HG02759 (cell line): ENCODE measurements around the gene DCAF11.
A peak's percentile ranks its signal among the peaks of the same experiment; 100 is the strongest.

Experiments
- ATAC-seq: cut with Tn5 transposase; IDR thresholded peaks from one replicate; pipeline ENCODE4 v1.9.1; 2021; ENCODE audit warnings: mild to moderate bottlenecking, moderate library complexity; ENCODE audit not compliant: unreplicated experiment

DCAF11 gene

DNA sequence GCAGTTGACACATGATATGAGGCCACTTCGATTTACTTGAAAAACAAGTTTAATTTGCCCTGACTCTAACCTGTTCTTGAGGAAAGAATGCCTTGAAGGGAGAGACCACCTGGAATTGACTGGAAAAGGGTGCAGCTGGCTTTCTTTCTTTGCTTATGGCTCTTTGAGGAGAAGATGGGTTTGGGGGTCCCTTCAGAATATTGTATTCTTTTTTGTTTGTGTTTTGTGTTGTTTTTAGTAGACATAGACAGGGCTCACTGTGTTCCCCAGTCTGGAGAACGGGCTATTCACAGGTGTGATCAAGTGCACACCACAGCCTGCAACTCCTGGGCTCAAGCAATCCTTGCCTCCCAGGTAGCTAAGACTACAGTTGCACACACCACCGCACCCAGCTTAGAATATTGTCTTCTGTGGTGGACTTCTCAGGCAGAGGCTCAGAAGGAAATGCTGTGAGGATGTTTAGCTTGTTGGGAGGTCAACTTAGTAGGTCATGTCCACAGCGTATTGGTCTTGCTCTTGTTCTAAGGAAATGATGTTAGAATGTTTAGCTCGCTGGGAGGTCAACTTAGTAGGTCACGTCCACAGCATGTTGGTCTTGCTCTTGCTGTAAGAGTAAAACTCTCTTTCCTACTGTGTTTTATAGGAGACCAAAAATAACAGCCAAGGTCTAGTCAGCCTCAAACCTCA is 1.7 kb downstream of the DCAF11 start:
- no peak for ATAC-seq

GRCh38 chr14:24117179-24117578 is 2.6 kb downstream of the DCAF11 start:
- ATAC-seq = no peak

DNA sequence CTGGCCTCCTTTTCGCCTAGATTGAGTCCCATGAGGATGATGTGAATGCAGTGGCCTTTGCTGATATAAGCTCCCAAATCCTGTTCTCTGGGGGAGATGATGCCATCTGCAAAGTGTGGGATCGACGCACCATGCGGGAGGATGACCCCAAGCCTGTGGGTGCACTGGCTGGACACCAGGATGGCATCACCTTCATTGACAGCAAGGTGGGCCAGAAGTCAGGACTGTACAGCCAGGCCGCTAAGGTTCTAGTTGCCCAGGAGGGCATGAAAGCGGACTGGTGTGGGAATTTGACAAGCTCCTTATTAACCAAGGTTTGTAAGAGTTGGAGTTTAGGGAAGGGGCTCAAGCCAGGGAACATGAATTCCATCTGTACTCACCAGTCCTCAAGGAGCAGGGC is 5.1 kb downstream of the DCAF11 start:
- ATAC-seq = no peak

DNA sequence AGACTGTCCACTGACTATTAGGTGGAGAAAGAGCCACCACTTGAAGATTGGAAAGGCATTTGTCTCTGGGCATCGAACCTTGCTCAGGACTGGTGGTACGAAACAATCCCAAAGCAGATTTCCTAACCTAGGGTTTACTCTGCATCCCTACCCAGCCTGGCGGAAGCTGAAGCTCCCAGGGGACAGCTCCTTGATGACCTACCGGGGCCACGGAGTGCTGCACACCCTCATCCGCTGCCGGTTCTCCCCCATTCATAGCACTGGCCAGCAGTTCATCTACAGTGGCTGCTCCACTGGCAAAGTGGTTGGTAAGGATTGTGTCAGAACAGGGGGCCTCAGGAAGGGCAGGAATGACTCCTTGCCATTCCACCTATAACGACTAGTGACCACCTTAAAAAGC is 6.6 kb downstream of the DCAF11 start:
- no peak for ATAC-seq

- ATAC-seq = no peak
Measured at GRCh38 chr14:24122416-24122815, 7.8 kb downstream of the DCAF11 start.

DNA sequence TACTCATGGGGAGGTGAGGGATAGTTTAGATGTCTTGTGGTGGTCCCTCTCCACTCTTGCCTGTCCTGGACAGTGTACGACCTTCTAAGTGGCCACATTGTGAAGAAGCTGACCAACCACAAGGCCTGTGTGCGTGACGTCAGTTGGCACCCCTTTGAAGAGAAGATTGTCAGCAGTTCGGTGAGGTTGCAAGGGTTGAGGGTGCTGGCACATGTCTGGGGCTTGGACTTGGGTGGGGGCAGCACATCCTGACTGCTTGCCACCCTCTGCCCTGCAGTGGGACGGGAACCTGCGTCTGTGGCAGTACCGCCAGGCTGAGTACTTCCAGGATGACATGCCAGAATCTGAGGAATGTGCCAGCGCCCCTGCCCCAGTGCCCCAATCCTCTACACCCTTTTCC is 8.3 kb downstream of the DCAF11 start:
- ATAC-seq = no peak

DNA sequence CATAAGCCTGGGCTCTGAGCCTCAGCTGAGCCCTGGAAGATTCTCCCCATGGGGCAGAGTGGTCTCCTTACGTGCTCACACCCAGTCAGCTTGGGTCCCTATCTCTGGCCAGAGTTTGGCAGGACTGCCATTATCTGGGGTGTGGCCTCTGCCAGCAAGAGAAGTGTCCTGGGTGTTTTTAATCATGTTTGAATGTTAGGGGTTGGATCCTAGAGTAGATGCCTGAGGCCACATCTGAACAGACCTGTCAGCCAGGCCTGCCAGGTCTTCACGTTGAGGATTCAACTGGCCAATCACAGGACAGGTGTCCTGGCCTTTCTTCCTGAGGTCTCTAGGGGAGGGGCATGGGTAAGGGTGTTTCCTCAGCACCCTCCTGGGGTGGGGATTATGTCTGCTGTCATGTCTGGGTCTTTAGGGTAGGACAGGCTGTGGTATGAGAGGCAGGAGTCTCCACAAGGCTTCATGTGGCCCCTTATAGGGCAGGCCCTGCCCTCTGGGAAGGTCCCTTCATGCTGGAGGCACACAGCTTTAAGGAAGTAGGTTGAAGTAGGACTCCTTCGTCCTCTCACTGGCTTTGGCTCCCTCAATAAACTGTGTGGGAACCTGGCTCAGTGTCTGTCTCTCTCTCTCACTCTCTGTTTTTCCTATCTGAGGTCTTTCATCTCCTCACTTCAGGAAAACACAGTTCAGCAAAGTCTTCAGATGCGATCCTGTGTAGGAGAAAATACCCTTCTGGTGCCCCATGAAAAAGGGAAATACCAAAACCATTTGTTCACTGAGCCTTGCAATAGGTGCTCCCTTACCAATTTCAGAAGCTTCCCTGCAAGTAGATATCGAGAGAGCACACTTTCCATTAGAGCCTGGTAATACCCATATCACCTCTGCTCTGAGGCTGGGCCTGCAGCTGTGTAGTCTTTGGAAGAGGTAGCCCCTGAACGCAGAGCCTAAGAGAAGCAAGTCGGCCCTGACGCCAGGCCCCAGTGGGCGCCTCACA is 9.1 kb downstream of the DCAF11 start:
- peak; percentile 78 for ATAC-seq

GRCh38 chr14:24126939-24127338 is 12.4 kb downstream of the DCAF11 start:
- ATAC-seq = no peak

DNA sequence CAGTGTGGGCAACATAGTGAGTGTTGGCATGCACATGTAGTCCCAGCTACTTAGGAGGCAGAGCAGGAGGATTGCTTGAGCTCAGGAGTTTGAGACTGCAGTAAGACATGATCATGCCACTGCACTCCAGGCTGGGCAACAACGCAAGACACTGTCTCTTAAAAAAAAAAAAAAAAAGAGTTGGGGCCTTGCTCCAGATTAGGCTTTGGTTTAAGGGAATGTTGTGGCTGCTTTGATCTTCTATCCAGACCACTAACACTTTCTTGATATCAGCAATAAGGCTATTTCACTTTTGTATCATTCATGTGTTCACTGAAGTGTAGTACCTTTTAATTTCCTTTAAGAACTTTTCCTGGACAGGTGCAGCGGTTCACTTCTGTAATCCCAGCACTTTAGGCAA is 13.1 kb downstream of the DCAF11 start:
- ATAC-seq = no peak

GRCh38 chr14:24129410-24129998 is 14.9 kb downstream of the DCAF11 start:
- no peak for ATAC-seq

DNA sequence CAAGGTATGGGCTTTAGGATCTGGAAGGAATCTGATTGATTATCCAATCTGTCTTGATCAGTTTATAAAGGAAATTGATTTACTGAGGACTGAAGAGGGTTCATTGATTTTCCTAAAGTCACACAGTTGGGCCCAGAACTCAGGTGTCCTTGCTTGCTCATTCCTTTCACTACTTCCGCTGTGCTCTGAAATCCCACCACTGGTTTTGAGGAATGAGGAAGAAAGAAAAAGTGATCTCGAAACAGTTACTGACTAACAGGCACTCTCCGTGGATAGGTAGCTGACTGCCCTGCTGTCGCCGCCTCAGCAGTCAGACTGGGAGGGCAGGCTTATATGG is 15.8 kb downstream of the DCAF11 start, which contains the start of gene FITM1:
Gene FITM1, plus strand, starts transcription at position 280 of the 337 bp plus-strand sequence. CDS start 905 bp downstream, outside the sequence.
- ATAC-seq = no peak

GRCh38 chr14:24130717-24131548 is 16.4 kb downstream of the DCAF11 start:
- no peak for ATAC-seq

DNA sequence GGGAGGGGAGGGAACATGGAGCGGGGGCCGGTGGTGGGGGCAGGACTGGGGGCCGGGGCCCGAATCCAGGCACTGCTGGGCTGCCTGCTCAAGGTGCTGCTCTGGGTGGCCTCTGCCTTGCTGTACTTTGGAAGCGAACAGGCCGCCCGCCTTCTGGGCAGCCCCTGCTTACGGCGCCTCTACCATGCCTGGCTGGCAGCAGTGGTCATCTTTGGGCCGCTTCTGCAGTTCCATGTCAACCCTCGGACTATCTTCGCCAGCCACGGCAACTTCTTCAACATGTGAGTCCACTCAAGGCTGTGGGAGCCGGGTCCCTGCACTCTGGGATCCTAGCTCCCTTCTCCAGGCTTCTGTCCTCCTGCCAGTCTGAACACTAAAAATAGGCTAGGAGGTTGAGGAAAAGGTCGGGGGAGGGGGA is 17.0 kb downstream of the DCAF11 start:
- ATAC-seq = no peak

DNA sequence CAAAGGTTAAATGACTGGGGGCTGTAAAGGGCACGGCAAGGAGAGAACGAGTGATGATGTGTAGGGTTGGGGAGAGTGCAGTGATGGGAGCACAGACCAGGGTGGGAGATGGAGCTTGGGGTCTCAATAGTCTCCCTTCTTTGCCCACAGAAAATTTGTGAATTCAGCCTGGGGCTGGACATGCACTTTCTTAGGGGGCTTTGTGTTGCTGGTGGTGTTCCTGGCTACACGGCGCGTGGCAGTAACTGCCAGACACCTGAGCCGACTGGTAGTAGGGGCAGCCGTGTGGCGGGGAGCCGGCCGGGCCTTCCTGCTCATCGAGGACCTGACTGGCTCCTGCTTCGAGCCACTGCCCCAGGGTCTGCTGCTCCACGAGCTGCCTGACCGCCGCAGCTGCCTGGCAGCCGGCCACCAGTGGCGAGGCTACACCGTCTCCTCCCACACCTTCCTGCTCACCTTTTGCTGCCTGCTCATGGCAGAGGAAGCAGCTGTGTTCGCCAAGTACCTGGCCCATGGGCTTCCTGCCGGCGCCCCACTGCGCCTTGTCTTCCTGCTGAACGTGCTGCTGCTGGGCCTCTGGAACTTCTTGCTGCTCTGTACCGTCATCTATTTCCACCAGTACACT is 17.6 kb downstream of the DCAF11 start:
- ATAC-seq = no peak

DNA sequence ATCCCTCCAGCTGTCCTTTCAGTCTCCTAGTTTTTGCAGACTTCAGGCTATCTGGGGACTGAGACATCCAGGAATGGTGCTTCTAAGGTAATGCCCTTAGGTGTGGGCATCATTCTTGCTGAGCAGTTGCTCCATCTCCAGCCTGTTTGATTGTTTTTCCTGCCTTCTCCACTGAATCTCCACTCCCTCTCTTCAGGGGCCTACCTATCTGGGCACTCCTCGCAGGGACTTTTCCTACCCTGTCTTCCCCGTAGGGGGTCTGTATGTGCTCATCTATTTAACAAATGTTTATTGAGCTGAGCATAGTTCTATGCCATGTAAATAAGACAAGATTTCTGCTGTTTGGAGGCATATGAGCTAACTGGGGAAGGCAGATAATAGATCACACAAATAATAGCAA is 18.4 kb downstream of the DCAF11 start:
- ATAC-seq = no peak

GRCh38 chr14:24133735-24134134 is 19.2 kb downstream of the DCAF11 start:
- ATAC-seq = no peak

- no peak for ATAC-seq
Measured at GRCh38 chr14:24135584-24135833, 20.9 kb downstream of the DCAF11 start.

DNA sequence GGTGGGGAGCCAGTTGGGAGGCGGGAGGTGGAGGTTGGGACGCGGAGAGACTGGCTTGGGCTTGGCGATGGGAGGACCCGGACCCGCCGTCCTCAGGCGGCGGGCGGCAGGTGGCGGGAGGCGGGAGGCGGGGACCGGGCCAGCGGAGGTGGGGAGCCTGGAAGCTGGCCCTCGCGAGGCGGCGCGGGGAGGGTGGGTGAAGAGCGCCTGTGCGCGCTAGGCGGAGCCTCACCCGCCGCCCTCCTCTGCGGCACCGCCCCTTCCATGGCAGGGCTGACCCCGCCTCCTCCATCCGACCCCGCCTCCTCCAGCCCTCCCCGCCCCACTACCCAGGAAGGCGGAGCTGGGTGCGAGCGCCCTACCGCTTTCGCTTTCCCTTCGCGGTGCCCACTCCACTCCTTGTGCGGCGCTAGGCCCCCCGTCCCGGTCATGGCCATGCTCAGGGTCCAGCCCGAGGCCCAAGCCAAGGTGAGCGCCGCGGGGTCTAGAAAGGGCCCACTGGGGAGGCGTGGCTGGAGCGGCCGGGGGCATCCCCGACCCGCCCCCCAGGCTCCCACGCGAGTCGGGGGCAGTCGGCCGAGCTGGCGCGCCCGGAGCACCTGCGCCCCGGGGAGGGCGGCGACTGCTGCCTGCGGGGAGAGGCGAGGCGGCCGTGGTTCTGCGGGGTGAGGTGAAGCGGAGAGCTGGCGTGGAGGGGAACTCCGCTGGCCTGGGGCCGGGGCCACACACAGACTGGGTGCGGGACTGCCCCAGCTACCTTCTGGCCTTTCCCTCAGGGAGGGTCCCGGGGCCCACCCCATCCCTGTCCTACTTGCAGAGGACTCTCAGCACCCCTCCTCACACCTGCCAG is 21.5 kb downstream of the DCAF11 start, which contains the start of gene PSME1:
Gene PSME1, plus strand, starts transcription at position 361 of the 850 bp plus-strand sequence. Its CDS starts 69 bp downstream, at position 430.
- ATAC-seq = peak; percentile 87

- ATAC-seq = no peak
Measured at GRCh38 chr14:24136684-24137528, 22.3 kb downstream of the DCAF11 start.
